Activated effector memory CD4-positive, alpha-beta T cell treated with anti-CD3 and anti-CD28 coated beads, Interleukin-2, amount 50 U/mL, for 16 hours (primary cell): Measurements from ENCODE around the gene ZNF710.
A peak's percentile ranks its signal among the peaks of the same experiment; 100 is the strongest.
"Not testable (repeated sequence)": the region's sequence is repeated elsewhere in the genome, so short reads cannot be mapped to it uniquely, and the experiment has no call there.

ENCODE experiments used
- DNase-seq: peaks from one replicate; pipeline ENCODE4 v3.0.0-alpha.2; 2020

The ZNF710 gene

GRCh38 chr15:90083954-90084607 lies 83.0 kb downstream of the ZNF710 start:
- DNase-seq = no peak

GRCh38 chr15:90084876-90085423 lies 83.8 kb downstream of the ZNF710 start:
- no peak for DNase-seq

- DNase-seq = no peak
These were observed 84.4 kb downstream of the ZNF710 start for GRCh38 chr15:90085565-90085964.

- DNase-seq = peak; percentile 82
These were observed 85.7 kb downstream of the ZNF710 start for GRCh38 chr15:90086868-90087268.

GRCh38 chr15:90087454-90088154 lies 86.5 kb downstream of the ZNF710 start:
- no peak for DNase-seq

- DNase-seq = no peak
These were observed 89.2 kb downstream of the ZNF710 start for GRCh38 chr15:90090226-90090848.

GRCh38 chr15:90091156-90091931 lies 90.2 kb downstream of the ZNF710 start:
- no peak for DNase-seq

GRCh38 chr15:90095521-90095959 lies 94.4 kb downstream of the ZNF710 start:
- no peak for DNase-seq

GRCh38 chr15:90097475-90097874 lies 96.4 kb downstream of the ZNF710 start:
- peak; percentile 84 for DNase-seq

GRCh38 chr15:90099072-90099867 lies 98.1 kb downstream of the ZNF710 start:
- peak; percentile 74 for DNase-seq

- peak; percentile 66 for DNase-seq
These were observed 99.0 kb downstream of the ZNF710 start for GRCh38 chr15:90099868-90100831.

- DNase-seq = peak; percentile 75
These were observed 100.2 kb downstream of the ZNF710 start for GRCh38 chr15:90101130-90101968.

GRCh38 chr15:90101969-90102890 lies 101.1 kb downstream of the ZNF710 start, which contains the start of gene IDH2:
Gene IDH2 (minus strand): TSS chr15:90102468. CDS start chr15:90102390, 78 bp downstream.
- DNase-seq = peak; percentile 91

GRCh38 chr15:90103701-90104329 lies 102.7 kb downstream of the ZNF710 start:
- DNase-seq = no peak

- DNase-seq = no peak
These were observed 103.4 kb downstream of the ZNF710 start for GRCh38 chr15:90104551-90104950.

GRCh38 chr15:90105521-90105920 lies 104.4 kb downstream of the ZNF710 start:
- no peak for DNase-seq

- no peak for DNase-seq
These were observed 105.5 kb downstream of the ZNF710 start for GRCh38 chr15:90106522-90107117.

GRCh38 chr15:90108038-90108437 lies 106.9 kb downstream of the ZNF710 start:
- not testable (repeated sequence) for DNase-seq
